ENCODE results near the gene CEACAM8. TPM values are rescaled to one million over a fixed set of nuclear protein-coding genes. Genes with fewer than 3 reads are reported as not detected.

The CEACAM8 gene
- polyA plus RNA-seq, 4 donors, result 0.04 TPM; not detected in 3

DNA sequence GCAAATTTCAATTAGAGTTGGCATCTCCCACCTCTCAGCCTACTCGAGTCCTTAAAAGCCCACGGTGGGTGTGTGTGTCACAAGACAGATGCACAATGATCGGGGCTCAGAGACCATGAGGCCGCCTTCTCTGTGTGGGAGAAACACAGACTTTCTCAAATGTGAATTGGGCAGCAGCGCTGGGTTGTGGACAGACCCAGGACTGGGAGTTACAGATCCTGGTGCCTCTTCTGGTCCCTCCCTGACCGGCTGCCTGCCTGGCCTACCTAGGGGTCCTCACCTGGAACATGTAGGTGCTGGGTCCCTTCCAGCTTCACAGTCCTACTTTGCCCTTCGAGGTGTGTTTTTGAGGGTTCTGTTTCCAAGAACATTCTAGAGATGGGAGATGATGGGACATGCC is 4.9 kb downstream of the CEACAM8 start:
- DNase-seq (no peak), FAIRE-seq (no peak)
- Histone ChIP-seq H3K4me3 (ENCODE audit: low read depth in 1 of 3, low read length in 3 of 3) (no peak overlapping the region), H3K27ac (ENCODE audit: low read depth in 1 of 3, low read length in 2 of 3) (no peak overlapping the region), H3K27me3 (ENCODE audit: control insufficient read depth in 3 of 3, insufficient read depth in 3 of 3, low read length in 3 of 3) (peaks cover 0 to 3% (median 0%) of the 10 kb centered on the region in 3 donors), H3K4me1 (ENCODE audit: control insufficient read depth in 3 of 3, insufficient read depth in 2 of 3, low read depth in 1 of 3, low read length in 2 of 3) (no peaks in the 10 kb centered on the region), H3K36me3 (ENCODE audit: control insufficient read depth in 3 of 3, insufficient read depth in 2 of 3, low read depth in 1 of 3, low read length in 3 of 3) (no peaks in the 10 kb centered on the region), H3K9me3 (ENCODE audit: control insufficient read depth in 2 of 2, insufficient read depth in 1 of 2, low read depth in 1 of 2, low read length in 1 of 2) (no peaks in the 10 kb centered on the region)
- WGBS, 3 donors, result 84 to 87% (median 84%) methylated on average over 7 of the region's 7 CpGs

DNA sequence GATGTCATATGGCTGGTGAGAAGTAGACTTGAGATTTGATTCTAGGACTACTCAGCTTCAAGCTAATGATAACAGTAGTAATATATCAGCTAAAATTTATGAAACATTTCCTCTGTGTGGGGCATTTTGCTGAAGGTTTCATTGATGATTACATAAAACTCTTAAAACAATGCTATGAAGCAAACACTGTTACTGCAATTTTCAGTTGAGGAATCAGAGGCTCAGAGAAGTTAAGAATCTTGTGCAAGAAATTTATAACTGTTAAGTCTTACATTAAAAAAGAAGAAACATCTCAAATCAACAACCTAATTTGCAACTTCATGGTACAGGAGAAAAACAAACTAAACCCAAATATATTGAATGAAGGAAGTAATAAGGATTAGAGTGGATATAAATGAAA is 10.3 kb downstream of the CEACAM8 start:
- Histone ChIP-seq H3K36me3 (ENCODE audit: control insufficient read depth in 3 of 3, insufficient read depth in 2 of 3, low read depth in 1 of 3, low read length in 3 of 3) (no peaks in the 10 kb centered on the region), H3K27ac (ENCODE audit: low read depth in 1 of 3, low read length in 2 of 3) (no peak overlapping the region), H3K27me3 (ENCODE audit: control insufficient read depth in 3 of 3, insufficient read depth in 3 of 3, low read length in 3 of 3) (no peaks in the 10 kb centered on the region), H3K4me3 (ENCODE audit: low read depth in 1 of 3, low read length in 3 of 3) (no peak overlapping the region), H3K4me1 (ENCODE audit: control insufficient read depth in 3 of 3, insufficient read depth in 2 of 3, low read depth in 1 of 3, low read length in 2 of 3) (no peaks in the 10 kb centered on the region), H3K9me3 (ENCODE audit: control insufficient read depth in 2 of 2, insufficient read depth in 1 of 2, low read depth in 1 of 2, low read length in 1 of 2) (no peaks in the 10 kb centered on the region)
- DNase-seq (no peak), FAIRE-seq (no peak)

- FAIRE-seq, result no peak
Measured at GRCh38 chr19:42577016-42577415, 17.7 kb downstream of the CEACAM8 start.

GRCh38 chr19:42576241-42576640 is 18.5 kb downstream of the CEACAM8 start:
- DNase-seq, result no peak
- 74 to 89% (median 81%) methylated on average over 2 of the region's 2 CpGs for WGBS, 3 donors
- no peak for FAIRE-seq

More at GRCh38 chr19:42577016-42577415, 17.7 kb downstream of the CEACAM8 start:
- peak; percentile 45 to 50 for DNase-seq
- WGBS, 3 donors, result 29 to 41% (median 36%) methylated on average over 1 of the region's 1 CpG
- no peaks in the 10 kb centered on the region for H3K27me3 ChIP-seq (ENCODE audit: control insufficient read depth in 3 of 3, insufficient read depth in 3 of 3, low read length in 3 of 3)
- H3K4me3 ChIP-seq (ENCODE audit: low read depth in 1 of 3, low read length in 3 of 3), result no peak overlapping the region
- no peaks in the 10 kb centered on the region for H3K36me3 ChIP-seq (ENCODE audit: control insufficient read depth in 3 of 3, insufficient read depth in 2 of 3, low read depth in 1 of 3, low read length in 3 of 3)
- H3K4me1 ChIP-seq (ENCODE audit: control insufficient read depth in 3 of 3, insufficient read depth in 2 of 3, low read depth in 1 of 3, low read length in 2 of 3), result peaks cover 0 to 9% (median 2%) of the 10 kb centered on the region in 3 donors
- peak overlapping the region in 2 of 3 donors; percentile 25 to 32 for H3K27ac ChIP-seq (ENCODE audit: low read depth in 1 of 3, low read length in 2 of 3)
- H3K9me3 ChIP-seq (ENCODE audit: control insufficient read depth in 2 of 2, insufficient read depth in 1 of 2, low read depth in 1 of 2, low read length in 1 of 2), result no peaks in the 10 kb centered on the region

DNA sequence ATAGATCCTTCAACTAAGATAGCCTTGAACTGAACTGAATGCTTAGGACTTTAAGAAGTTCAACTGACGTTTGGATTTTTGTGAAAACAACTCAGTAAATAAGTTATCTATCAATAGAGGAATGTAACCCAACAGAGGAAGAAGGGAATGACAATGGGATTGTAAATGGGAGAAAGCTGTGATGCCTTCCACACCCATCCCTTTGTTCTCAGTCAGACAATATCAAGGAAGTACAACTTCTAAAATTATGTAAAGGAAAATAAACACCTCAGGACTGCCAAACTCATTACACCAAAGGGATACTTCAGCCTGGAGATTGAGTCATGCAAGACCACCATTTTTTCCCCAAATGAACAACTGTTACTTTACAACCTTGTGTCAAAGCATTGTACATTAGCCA is 21.1 kb downstream of the CEACAM8 start:
- peaks cover 0 to 9% (median 2%) of the 10 kb centered on the region in 3 donors for H3K4me1 ChIP-seq (ENCODE audit: control insufficient read depth in 3 of 3, insufficient read depth in 2 of 3, low read depth in 1 of 3, low read length in 2 of 3)
- WGBS, 3 donors, result 16 to 39% (median 18%) methylated on average over 1 of the region's 1 CpG
- H3K36me3 ChIP-seq (ENCODE audit: control insufficient read depth in 3 of 3, insufficient read depth in 2 of 3, low read depth in 1 of 3, low read length in 3 of 3), result no peaks in the 10 kb centered on the region
- FAIRE-seq, result no peak
- H3K27me3 ChIP-seq (ENCODE audit: control insufficient read depth in 3 of 3, insufficient read depth in 3 of 3, low read length in 3 of 3), result no peaks in the 10 kb centered on the region
- no peaks in the 10 kb centered on the region for H3K9me3 ChIP-seq (ENCODE audit: control insufficient read depth in 2 of 2, insufficient read depth in 1 of 2, low read depth in 1 of 2, low read length in 1 of 2)
- peak overlapping the region in 1 of 3 donors; percentile 39 for H3K27ac ChIP-seq (ENCODE audit: low read depth in 1 of 3, low read length in 2 of 3)
- no peak overlapping the region for H3K4me3 ChIP-seq (ENCODE audit: low read depth in 1 of 3, low read length in 3 of 3)
- no peak for DNase-seq

More at GRCh38 chr19:42576241-42576640, 18.5 kb downstream of the CEACAM8 start:
- H3K27me3 ChIP-seq (ENCODE audit: control insufficient read depth in 3 of 3, insufficient read depth in 3 of 3, low read length in 3 of 3), result no peaks in the 10 kb centered on the region
- H3K4me1 ChIP-seq (ENCODE audit: control insufficient read depth in 3 of 3, insufficient read depth in 2 of 3, low read depth in 1 of 3, low read length in 2 of 3), result peaks cover 0 to 9% (median 2%) of the 10 kb centered on the region in 3 donors
- no peaks in the 10 kb centered on the region for H3K36me3 ChIP-seq (ENCODE audit: control insufficient read depth in 3 of 3, insufficient read depth in 2 of 3, low read depth in 1 of 3, low read length in 3 of 3)
- no peak overlapping the region for H3K27ac ChIP-seq (ENCODE audit: low read depth in 1 of 3, low read length in 2 of 3)
- no peaks in the 10 kb centered on the region for H3K9me3 ChIP-seq (ENCODE audit: control insufficient read depth in 2 of 2, insufficient read depth in 1 of 2, low read depth in 1 of 2, low read length in 1 of 2)
- no peak overlapping the region for H3K4me3 ChIP-seq (ENCODE audit: low read depth in 1 of 3, low read length in 3 of 3)

DNA sequence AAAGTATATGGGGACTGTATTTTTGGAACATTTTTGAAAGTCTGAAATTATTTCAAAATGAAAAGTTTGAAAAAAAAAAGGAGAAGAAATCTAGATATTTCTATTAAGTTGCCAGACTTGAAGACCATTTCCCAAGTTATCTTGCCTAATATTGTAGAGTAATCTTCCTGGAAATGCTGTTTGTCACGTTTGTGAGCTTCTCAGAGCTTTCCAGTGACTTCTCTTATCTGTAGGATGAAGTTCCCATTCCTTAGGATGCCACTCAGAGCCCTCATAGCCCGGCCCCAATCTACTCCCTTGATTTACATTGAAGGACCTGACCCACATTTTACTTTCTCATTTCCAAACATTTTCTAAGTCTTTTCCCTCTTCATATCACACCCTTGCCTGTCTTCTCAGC is 23.6 kb downstream of the CEACAM8 start:
- Histone ChIP-seq H3K36me3 (ENCODE audit: control insufficient read depth in 3 of 3, insufficient read depth in 2 of 3, low read depth in 1 of 3, low read length in 3 of 3) (no peaks in the 10 kb centered on the region), H3K27me3 (ENCODE audit: control insufficient read depth in 3 of 3, insufficient read depth in 3 of 3, low read length in 3 of 3) (peaks cover 0 to 2% (median 0%) of the 10 kb centered on the region in 3 donors), H3K4me3 (ENCODE audit: low read depth in 1 of 3, low read length in 3 of 3) (no peak overlapping the region), H3K27ac (ENCODE audit: low read depth in 1 of 3, low read length in 2 of 3) (no peak overlapping the region), H3K4me1 (ENCODE audit: control insufficient read depth in 3 of 3, insufficient read depth in 2 of 3, low read depth in 1 of 3, low read length in 2 of 3) (peaks cover 0 to 4% (median 2%) of the 10 kb centered on the region in 3 donors), H3K9me3 (ENCODE audit: control insufficient read depth in 2 of 2, insufficient read depth in 1 of 2, low read depth in 1 of 2, low read length in 1 of 2) (no peaks in the 10 kb centered on the region)
- no peak for FAIRE-seq
- WGBS, 3 donors, result 26 to 40% (median 32%) methylated on average over 2 of the region's 2 CpGs
- DNase-seq, result no peak

- Histone ChIP-seq H3K36me3 (ENCODE audit: control insufficient read depth in 3 of 3, insufficient read depth in 2 of 3, low read depth in 1 of 3, low read length in 3 of 3) (no peaks in the 10 kb centered on the region), H3K9me3 (ENCODE audit: control insufficient read depth in 2 of 2, insufficient read depth in 1 of 2, low read depth in 1 of 2, low read length in 1 of 2) (no peaks in the 10 kb centered on the region), H3K27me3 (ENCODE audit: control insufficient read depth in 3 of 3, insufficient read depth in 3 of 3, low read length in 3 of 3) (peaks cover 0 to 2% (median 0%) of the 10 kb centered on the region in 3 donors), H3K4me1 (ENCODE audit: control insufficient read depth in 3 of 3, insufficient read depth in 2 of 3, low read depth in 1 of 3, low read length in 2 of 3) (peaks cover 0 to 4% (median 2%) of the 10 kb centered on the region in 3 donors), H3K4me3 (ENCODE audit: low read depth in 1 of 3, low read length in 3 of 3) (no peak overlapping the region), H3K27ac (ENCODE audit: low read depth in 1 of 3, low read length in 2 of 3) (no peak overlapping the region)
- no peak for DNase-seq
- FAIRE-seq, result no peak
- 60 to 69% (median 65%) methylated on average over 2 of the region's 2 CpGs for WGBS, 3 donors
Measured at GRCh38 chr19:42569193-42569592, 25.5 kb downstream of the CEACAM8 start.

- Histone ChIP-seq H3K4me1 (ENCODE audit: control insufficient read depth in 3 of 3, insufficient read depth in 2 of 3, low read depth in 1 of 3, low read length in 2 of 3) (no peaks in the 10 kb centered on the region), H3K27me3 (ENCODE audit: control insufficient read depth in 3 of 3, insufficient read depth in 3 of 3, low read length in 3 of 3) (peaks cover 0 to 2% (median 0%) of the 10 kb centered on the region in 3 donors), H3K4me3 (ENCODE audit: low read depth in 1 of 3, low read length in 3 of 3) (no peak overlapping the region), H3K27ac (ENCODE audit: low read depth in 1 of 3, low read length in 2 of 3) (no peak overlapping the region), H3K9me3 (ENCODE audit: control insufficient read depth in 2 of 2, insufficient read depth in 1 of 2, low read depth in 1 of 2, low read length in 1 of 2) (no peaks in the 10 kb centered on the region), H3K36me3 (ENCODE audit: control insufficient read depth in 3 of 3, insufficient read depth in 2 of 3, low read depth in 1 of 3, low read length in 3 of 3) (no peaks in the 10 kb centered on the region)
- FAIRE-seq (no peak), DNase-seq (no peak)
- 57 to 70% (median 69%) methylated on average over 4 of the region's 4 CpGs for WGBS, 3 donors
Measured at GRCh38 chr19:42568006-42568405, 26.7 kb downstream of the CEACAM8 start.

DNA sequence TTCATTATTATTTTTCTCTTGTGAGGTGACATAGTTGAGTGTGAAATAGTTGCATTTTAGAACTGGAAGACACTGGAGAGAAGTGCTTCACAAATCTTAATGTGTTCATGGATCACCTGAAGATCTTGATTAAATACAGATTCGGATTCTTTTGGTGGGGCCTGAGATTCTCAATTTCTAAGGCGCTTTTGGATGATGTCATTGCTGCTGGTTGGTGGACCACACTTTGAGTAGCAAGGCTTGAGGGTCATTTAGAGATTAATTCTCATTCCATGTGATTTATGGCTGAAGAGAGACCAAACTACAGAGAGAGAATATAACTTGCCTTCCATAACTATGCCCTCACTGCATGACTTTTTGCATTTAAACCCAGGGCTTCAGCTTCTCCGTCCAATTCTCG is 27.2 kb downstream of the CEACAM8 start:
- 84 to 89% (median 89%) methylated on average over 4 of the region's 4 CpGs for WGBS, 3 donors
- no peak for FAIRE-seq
- DNase-seq, result no peak
- no peak overlapping the region for H3K27ac ChIP-seq (ENCODE audit: low read depth in 1 of 3, low read length in 2 of 3)
- H3K36me3 ChIP-seq (ENCODE audit: control insufficient read depth in 3 of 3, insufficient read depth in 2 of 3, low read depth in 1 of 3, low read length in 3 of 3), result no peaks in the 10 kb centered on the region
- H3K4me3 ChIP-seq (ENCODE audit: low read depth in 1 of 3, low read length in 3 of 3), result no peak overlapping the region
- no peaks in the 10 kb centered on the region for H3K9me3 ChIP-seq (ENCODE audit: control insufficient read depth in 2 of 2, insufficient read depth in 1 of 2, low read depth in 1 of 2, low read length in 1 of 2)
- H3K27me3 ChIP-seq (ENCODE audit: control insufficient read depth in 3 of 3, insufficient read depth in 3 of 3, low read length in 3 of 3), result peaks cover 0 to 2% (median 0%) of the 10 kb centered on the region in 3 donors
- H3K4me1 ChIP-seq (ENCODE audit: control insufficient read depth in 3 of 3, insufficient read depth in 2 of 3, low read depth in 1 of 3, low read length in 2 of 3), result no peaks in the 10 kb centered on the region
